Activated naive CD4-positive, alpha-beta T cell treated with anti-CD3 and anti-CD28 coated beads, Interleukin-2, amount 10 ng/mL, durations not matched to agents 7 days and 5 days (primary cell): ENCODE measurements around the gene PLEKHD1.

Experiments
- CTCF ChIA-PET: fragments of 350-600 bp; sonication (Branson Sonifier 250); formaldehyde crosslinking; loops from one replicate; lab custom pipeline; 2021; ENCODE audit warnings: antibody characterized with exemption; lab: Charles Lee
- DNase-seq: peaks from one replicate; pipeline ENCODE4 v3.0.0-alpha.2; 2020
- H3K27ac Mint-ChIP-seq: one replicate; pipeline ENCODE4 v1.8.0; 2021; ENCODE audit warnings: mild to moderate bottlenecking, moderate library complexity, mixed read lengths
- H3K27me3 Mint-ChIP-seq: one replicate; pipeline ENCODE4 v1.8.0; 2021; ENCODE audit warnings: mild to moderate bottlenecking, mixed read lengths
- H3K36me3 Mint-ChIP-seq: one replicate; pipeline ENCODE4 v1.8.0; 2021; ENCODE audit warnings: mixed read lengths
- H3K4me1 Mint-ChIP-seq: one replicate; pipeline ENCODE4 v1.8.0; 2021; ENCODE audit warnings: mixed read lengths
- H3K4me3 Mint-ChIP-seq: one replicate; pipeline ENCODE4 v1.8.0; 2021; ENCODE audit warnings: mild to moderate bottlenecking, moderate library complexity, mixed read lengths
- H3K9me3 Mint-ChIP-seq: one replicate; pipeline ENCODE4 v1.8.0; 2021; ENCODE audit warnings: mixed read lengths

The PLEKHD1 gene

GRCh38 chr14:69537900-69538299, 53.4 kb downstream of the PLEKHD1 start:
- Mint-ChIP-seq H3K4me1 (no peaks in the 10 kb centered on the region), H3K4me3 (no peak overlapping the region), H3K36me3 (no peaks in the 10 kb centered on the region), H3K27ac (no peak overlapping the region), H3K27me3 (peaks cover 60% of the 10 kb centered on the region), H3K9me3 (no peaks in the 10 kb centered on the region)
- DNase-seq, result no peak
- CTCF ChIA-PET, result interaction anchor here (1.0 kb wide), 1 partner anchor 37 kb away, joined by 3 read pairs; the partner anchor contains the start of gene CCDC177

- no peaks in the 10 kb centered on the region for H3K36me3 Mint-ChIP-seq
- CTCF ChIA-PET, result no interaction called here
- no peaks in the 10 kb centered on the region for H3K9me3 Mint-ChIP-seq
- DNase-seq, result no peak
- H3K4me1 Mint-ChIP-seq, result peaks cover 7% of the 10 kb centered on the region
- no peak overlapping the region for H3K27ac Mint-ChIP-seq
- H3K4me3 Mint-ChIP-seq, result no peak overlapping the region
- peaks cover 64% of the 10 kb centered on the region for H3K27me3 Mint-ChIP-seq
Measured at GRCh38 chr14:69538766-69539165, 54.2 kb downstream of the PLEKHD1 start.

- Mint-ChIP-seq H3K27ac (no peak overlapping the region), H3K27me3 (peaks cover 72% of the 10 kb centered on the region), H3K9me3 (no peaks in the 10 kb centered on the region), H3K4me3 (no peak overlapping the region), H3K36me3 (no peaks in the 10 kb centered on the region), H3K4me1 (peaks cover 15% of the 10 kb centered on the region)
- DNase-seq, result no peak
- CTCF ChIA-PET, result no interaction called here
Measured at GRCh38 chr14:69539631-69540410, 55.3 kb downstream of the PLEKHD1 start.

GRCh38 chr14:69540654-69541335, 56.3 kb downstream of the PLEKHD1 start:
- Mint-ChIP-seq H3K4me3 (no peak overlapping the region), H3K27ac (no peak overlapping the region), H3K27me3 (peaks cover 73% of the 10 kb centered on the region), H3K9me3 (no peaks in the 10 kb centered on the region), H3K4me1 (peaks cover 15% of the 10 kb centered on the region), H3K36me3 (no peaks in the 10 kb centered on the region)
- no peak for DNase-seq
- CTCF ChIA-PET, result no interaction called here

GRCh38 chr14:69542311-69542710, 57.8 kb downstream of the PLEKHD1 start:
- Mint-ChIP-seq H3K27me3 (peaks cover 74% of the 10 kb centered on the region), H3K36me3 (no peaks in the 10 kb centered on the region), H3K4me3 (no peak overlapping the region), H3K27ac (no peak overlapping the region), H3K9me3 (no peaks in the 10 kb centered on the region), H3K4me1 (peaks cover 15% of the 10 kb centered on the region)
- CTCF ChIA-PET, result no interaction called here
- DNase-seq, result no peak

- DNase-seq, result peak; percentile 55
- Mint-ChIP-seq H3K9me3 (no peaks in the 10 kb centered on the region), H3K36me3 (no peaks in the 10 kb centered on the region), H3K4me3 (no peak overlapping the region), H3K27me3 (peaks cover 75% of the 10 kb centered on the region), H3K4me1 (peaks cover 17% of the 10 kb centered on the region), H3K27ac (no peak overlapping the region)
- CTCF ChIA-PET, result interaction anchor here (0.8 to 1.1 kb wide), 3 partner anchors 30 to 155 kb away, joined by 3 read pairs; no protein-coding TSS in a partner anchor
Measured at GRCh38 chr14:69543341-69544115, 59.0 kb downstream of the PLEKHD1 start.

GRCh38 chr14:69547701-69548348, 63.3 kb downstream of the PLEKHD1 start:
- peak; percentile 36 for DNase-seq
- Mint-ChIP-seq H3K27ac (no peak overlapping the region), H3K9me3 (no peaks in the 10 kb centered on the region), H3K27me3 (peaks cover 93% of the 10 kb centered on the region), H3K4me3 (no peak overlapping the region), H3K4me1 (peaks cover 17% of the 10 kb centered on the region), H3K36me3 (no peaks in the 10 kb centered on the region)
- CTCF ChIA-PET, result interaction anchor here (1.0 to 2.7 kb wide), 7 partner anchors 10 to 228 kb away, joined by 3 to 29 read pairs (median 6); partner anchors contain the start of gene CCDC177

GRCh38 chr14:69548566-69548965, 64.0 kb downstream of the PLEKHD1 start:
- H3K27ac Mint-ChIP-seq, result no peak overlapping the region
- H3K9me3 Mint-ChIP-seq, result no peaks in the 10 kb centered on the region
- H3K27me3 Mint-ChIP-seq, result peaks cover 93% of the 10 kb centered on the region
- no peaks in the 10 kb centered on the region for H3K36me3 Mint-ChIP-seq
- CTCF ChIA-PET, result interaction anchor here (1.0 to 2.7 kb wide), 7 partner anchors 9 to 228 kb away, joined by 3 to 29 read pairs (median 6); partner anchors contain the start of gene CCDC177
- H3K4me3 Mint-ChIP-seq, result no peak overlapping the region
- no peak for DNase-seq
- peaks cover 11% of the 10 kb centered on the region for H3K4me1 Mint-ChIP-seq

GRCh38 chr14:69551511-69551910, 67.0 kb downstream of the PLEKHD1 start:
- no peak for DNase-seq
- no peaks in the 10 kb centered on the region for H3K36me3 Mint-ChIP-seq
- CTCF ChIA-PET, result no interaction called here
- H3K4me3 Mint-ChIP-seq, result no peak overlapping the region
- no peak overlapping the region for H3K27ac Mint-ChIP-seq
- H3K27me3 Mint-ChIP-seq, result peaks cover 89% of the 10 kb centered on the region
- no peaks in the 10 kb centered on the region for H3K9me3 Mint-ChIP-seq
- peaks cover 2% of the 10 kb centered on the region for H3K4me1 Mint-ChIP-seq

- H3K27me3 Mint-ChIP-seq, result peaks cover 91% of the 10 kb centered on the region
Measured at GRCh38 chr14:69553252-69553651, 68.7 kb downstream of the PLEKHD1 start.

GRCh38 chr14:69554500-69554899, 70.0 kb downstream of the PLEKHD1 start:
- Mint-ChIP-seq H3K27ac (no peak overlapping the region), H3K27me3 (peaks cover 91% of the 10 kb centered on the region), H3K36me3 (no peaks in the 10 kb centered on the region), H3K4me3 (no peak overlapping the region), H3K9me3 (no peaks in the 10 kb centered on the region), H3K4me1 (no peaks in the 10 kb centered on the region)
- CTCF ChIA-PET, result no interaction called here
- DNase-seq, result no peak

More at GRCh38 chr14:69553252-69553651, 68.7 kb downstream of the PLEKHD1 start:
- Mint-ChIP-seq H3K36me3 (no peaks in the 10 kb centered on the region), H3K4me1 (no peaks in the 10 kb centered on the region), H3K4me3 (no peak overlapping the region), H3K27ac (no peak overlapping the region), H3K9me3 (no peaks in the 10 kb centered on the region)
- CTCF ChIA-PET, result no interaction called here
- DNase-seq, result no peak

GRCh38 chr14:69558774-69559173, 74.2 kb downstream of the PLEKHD1 start:
- CTCF ChIA-PET, result no interaction called here
- Mint-ChIP-seq H3K9me3 (no peaks in the 10 kb centered on the region), H3K4me3 (no peak overlapping the region), H3K4me1 (no peaks in the 10 kb centered on the region), H3K27me3 (peaks cover 86% of the 10 kb centered on the region), H3K27ac (no peak overlapping the region), H3K36me3 (no peaks in the 10 kb centered on the region)
- no peak for DNase-seq

- Mint-ChIP-seq H3K4me3 (no peak overlapping the region), H3K36me3 (no peaks in the 10 kb centered on the region), H3K27me3 (peaks cover 85% of the 10 kb centered on the region), H3K27ac (no peak overlapping the region), H3K4me1 (no peaks in the 10 kb centered on the region), H3K9me3 (no peaks in the 10 kb centered on the region)
- no peak for DNase-seq
- CTCF ChIA-PET, result interaction anchor here (0.8 kb wide), 1 partner anchor 14 kb away, joined by 6 read pairs; no protein-coding TSS in a partner anchor
Measured at GRCh38 chr14:69559581-69560011, 75.1 kb downstream of the PLEKHD1 start.
